HG03575 (cell line): Measurements from ENCODE around the gene ALPI.
"Not testable (repeated sequence)": the region's sequence is repeated elsewhere in the genome, so short reads cannot be mapped to it uniquely, and the experiment has no call there.

ENCODE experiments used
- ATAC-seq: cut with Tn5 transposase; IDR thresholded peaks from one replicate; pipeline ENCODE4 v1.9.1; 2021; ENCODE audit not compliant: unreplicated experiment, insufficient number of reproducible peaks, low FRiP score; ENCODE audit errors: extremely low read depth

The ALPI gene

GRCh38 chr2:232440220-232441018 lies 15.5 kb upstream of the ALPI start:
- not testable (repeated sequence) for ATAC-seq

- ATAC-seq, result no peak
Measured at GRCh38 chr2:232441147-232441651, 14.8 kb upstream of the ALPI start.

GRCh38 chr2:232441922-232442321 lies 14.0 kb upstream of the ALPI start:
- ATAC-seq, result not testable (repeated sequence)

GRCh38 chr2:232442431-232442830 lies 13.5 kb upstream of the ALPI start:
- not testable (repeated sequence) for ATAC-seq

- ATAC-seq, result not testable (repeated sequence)
Measured at GRCh38 chr2:232443047-232443446, 12.9 kb upstream of the ALPI start.

GRCh38 chr2:232443669-232444408 lies 12.1 kb upstream of the ALPI start:
- not testable (repeated sequence) for ATAC-seq

GRCh38 chr2:232444409-232445148 lies 11.4 kb upstream of the ALPI start:
- ATAC-seq, result no peak

- ATAC-seq, result not testable (repeated sequence)
Measured at GRCh38 chr2:232445149-232445885, 10.6 kb upstream of the ALPI start.

GRCh38 chr2:232446266-232446777 lies 9.6 kb upstream of the ALPI start:
- ATAC-seq, result not testable (repeated sequence)

GRCh38 chr2:232447091-232447620 lies 8.8 kb upstream of the ALPI start:
- ATAC-seq, result no peak

- no peak for ATAC-seq
Measured at GRCh38 chr2:232447638-232448303, 8.2 kb upstream of the ALPI start.

GRCh38 chr2:232448304-232448690 lies 7.7 kb upstream of the ALPI start:
- no peak for ATAC-seq

GRCh38 chr2:232449964-232450363 lies 6.0 kb upstream of the ALPI start:
- ATAC-seq, result no peak

- ATAC-seq, result not testable (repeated sequence)
Measured at GRCh38 chr2:232451645-232452044, 4.3 kb upstream of the ALPI start.

- ATAC-seq, result no peak
Measured at GRCh38 chr2:232454630-232455029, 1.3 kb upstream of the ALPI start.

- no peak for ATAC-seq
Measured at GRCh38 chr2:232456296-232457120, 555 bp downstream of the ALPI start.
